Astrocyte of the spinal cord (primary cell): ENCODE results near the gene SLC52A3.
"Not testable (repeated sequence)": the region's sequence is repeated elsewhere in the genome, so short reads cannot be mapped to it uniquely, and the experiment has no call there.

Source experiments
- DNase-seq: peaks from one replicate; pipeline ENCODE4 v3.0.0; 2011; ENCODE audit warnings: low read depth, low spot score
- H3K4me3 ChIP-seq: 2 replicates; pipeline ENCODE4 v1.5.1; 2011; ENCODE audit warnings: low read depth, mild to moderate bottlenecking, low read length, moderate library complexity
- CTCF ChIP-seq: IDR thresholded peaks from 2 replicates; pipeline ENCODE4 v1.5.1; 2012; ENCODE audit warnings: low read depth, mild to moderate bottlenecking, low read length, inconsistent platforms
- in situ Hi-C: cut with HindIII; loops from 2 replicates; pipeline ENCODE4 v1.10.0; 2017; ENCODE audit warnings: low sequenced_read_pairs

SLC52A3 gene

DNA sequence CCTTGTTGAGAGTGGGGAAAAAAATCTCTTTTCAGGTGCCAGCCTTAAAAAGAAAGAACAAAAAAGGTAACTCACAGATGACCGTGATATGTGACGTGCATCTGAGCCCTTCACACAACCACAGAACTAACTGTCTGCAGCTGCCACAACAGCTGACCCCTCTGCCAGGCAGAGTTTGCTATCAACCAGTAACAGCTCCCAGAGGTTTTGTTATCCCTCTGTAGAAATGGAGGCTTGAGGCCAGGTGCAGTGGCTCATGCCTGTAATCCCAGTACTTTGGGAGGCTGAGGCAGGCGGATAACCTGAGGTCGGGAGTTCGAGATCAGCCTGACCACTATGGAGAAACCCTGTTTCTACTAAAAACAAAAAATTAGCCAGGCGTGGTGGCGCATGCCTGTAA, 42.8 kb downstream of the SLC52A3 start:
- no peak overlapping the region for H3K4me3 ChIP-seq
- in situ Hi-C loops, result no loop called here
- TF ChIP-seq CTCF, result no peak
- no peak for DNase-seq

GRCh38 chr20:724797-725196, 43.5 kb downstream of the SLC52A3 start:
- H3K4me3 ChIP-seq, in situ Hi-C loops, DNase-seq: not testable (repeated sequence)

- TF ChIP-seq CTCF, result no peak
- no peak overlapping the region for H3K4me3 ChIP-seq
- in situ Hi-C loops, result no loop called here
- DNase-seq, result no peak
Measured at GRCh38 chr20:723756-724155, 44.5 kb downstream of the SLC52A3 start.

- no peak for TF ChIP-seq CTCF
- no peak overlapping the region for H3K4me3 ChIP-seq
- DNase-seq, result no peak
- in situ Hi-C loops, result no loop called here
Measured at GRCh38 chr20:722822-723644, 45.3 kb downstream of the SLC52A3 start.

- in situ Hi-C loops, result no loop called here
- no peak for TF ChIP-seq CTCF
- DNase-seq, result no peak
- no peak overlapping the region for H3K4me3 ChIP-seq
Measured at GRCh38 chr20:721876-722275, 46.4 kb downstream of the SLC52A3 start.

- no peak for TF ChIP-seq CTCF
- DNase-seq, result no peak
- in situ Hi-C loops, result no loop called here
- no peak overlapping the region for H3K4me3 ChIP-seq
Measured at GRCh38 chr20:719816-720215, 48.5 kb downstream of the SLC52A3 start.

DNA sequence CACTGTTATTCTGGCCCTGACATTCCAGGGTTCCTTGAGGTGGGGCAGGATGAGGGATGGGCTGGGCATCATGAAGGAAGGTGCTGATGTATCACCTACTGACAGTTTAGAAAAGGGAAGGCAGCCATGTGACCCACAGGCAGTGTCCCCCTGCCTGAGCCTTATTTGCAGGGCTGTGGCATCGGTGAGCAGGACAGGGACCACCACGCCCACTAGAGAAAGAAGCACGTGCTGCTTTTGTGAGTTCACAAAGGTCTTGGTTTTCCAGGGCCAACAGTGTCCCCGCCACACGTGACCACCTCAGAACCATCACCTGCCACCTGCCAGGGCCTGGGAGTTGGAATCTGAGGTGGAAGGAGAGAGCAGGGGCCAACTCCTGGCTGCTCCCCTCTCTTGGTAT, 49.2 kb downstream of the SLC52A3 start:
- no peak overlapping the region for H3K4me3 ChIP-seq
- in situ Hi-C loops, result no loop called here
- TF ChIP-seq CTCF, result no peak
- DNase-seq, result no peak
